HG03520 (cell line): ENCODE measurements around the gene SLC35E4.
A peak's percentile ranks its signal among the peaks of the same experiment; 100 is the strongest.
"Not testable (repeated sequence)": the region's sequence is repeated elsewhere in the genome, so short reads cannot be mapped to it uniquely, and the experiment has no call there.

ENCODE experiments used
- ATAC-seq: cut with Tn5 transposase; IDR thresholded peaks from one replicate; pipeline ENCODE4 v1.9.1; 2021; ENCODE audit warnings: mild to moderate bottlenecking, moderate library complexity; ENCODE audit not compliant: unreplicated experiment

SLC35E4 gene

DNA sequence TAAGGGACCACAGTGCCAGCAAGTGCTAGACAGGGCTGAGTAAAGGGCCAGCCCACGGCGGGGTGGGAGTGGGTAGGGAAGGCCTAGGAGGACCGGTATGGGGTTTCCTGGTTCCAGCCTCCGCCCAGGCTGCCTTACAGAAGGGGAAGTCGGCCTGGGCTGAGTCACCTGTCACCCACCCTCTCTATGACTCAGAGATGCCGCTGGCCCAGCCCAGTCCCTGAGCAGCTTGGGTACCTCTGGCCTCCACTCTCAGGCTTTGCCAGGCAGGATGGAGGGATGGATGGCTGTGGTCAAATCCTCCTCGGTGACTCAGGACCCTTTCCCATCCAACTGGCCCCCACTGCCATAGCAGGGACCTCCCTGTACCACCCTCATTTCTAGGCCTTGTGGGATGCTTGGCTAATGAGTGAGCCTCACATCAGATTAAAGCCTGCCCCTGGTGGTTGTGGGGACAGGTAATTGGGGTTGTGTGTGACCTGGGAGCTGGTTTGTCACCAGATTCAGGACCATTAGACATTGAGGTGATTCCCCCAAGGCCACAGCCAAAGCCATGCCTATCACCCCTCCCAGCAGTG, 13.9 kb downstream of the SLC35E4 start:
- ATAC-seq = peak; percentile 63

- ATAC-seq = no peak
Measured at GRCh38 chr22:30650508-30651116, 15.0 kb downstream of the SLC35E4 start.

GRCh38 chr22:30652852-30653251, 17.3 kb downstream of the SLC35E4 start:
- no peak for ATAC-seq

DNA sequence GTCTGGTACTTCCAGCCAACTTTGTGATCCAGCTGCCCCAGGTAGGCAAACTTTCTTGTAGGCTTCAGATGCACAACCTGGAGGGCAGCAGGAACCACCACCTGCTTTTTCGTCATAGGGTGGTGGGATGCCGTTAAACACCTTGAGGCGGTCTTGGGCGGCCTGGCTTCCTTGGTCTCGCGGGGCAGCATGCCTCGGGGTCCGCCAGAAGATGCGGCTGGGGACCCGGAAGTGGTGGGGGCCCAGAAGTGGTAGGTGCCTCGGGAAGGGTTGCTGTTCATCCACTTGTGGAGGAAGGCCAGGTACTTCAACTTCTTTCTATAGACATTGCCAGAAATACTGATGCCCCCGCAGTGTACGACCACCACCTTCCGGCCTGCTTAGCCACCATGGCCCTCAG, 18.8 kb downstream of the SLC35E4 start:
- no peak for ATAC-seq

GRCh38 chr22:30655532-30655931, 20.0 kb downstream of the SLC35E4 start:
- no peak for ATAC-seq

DNA sequence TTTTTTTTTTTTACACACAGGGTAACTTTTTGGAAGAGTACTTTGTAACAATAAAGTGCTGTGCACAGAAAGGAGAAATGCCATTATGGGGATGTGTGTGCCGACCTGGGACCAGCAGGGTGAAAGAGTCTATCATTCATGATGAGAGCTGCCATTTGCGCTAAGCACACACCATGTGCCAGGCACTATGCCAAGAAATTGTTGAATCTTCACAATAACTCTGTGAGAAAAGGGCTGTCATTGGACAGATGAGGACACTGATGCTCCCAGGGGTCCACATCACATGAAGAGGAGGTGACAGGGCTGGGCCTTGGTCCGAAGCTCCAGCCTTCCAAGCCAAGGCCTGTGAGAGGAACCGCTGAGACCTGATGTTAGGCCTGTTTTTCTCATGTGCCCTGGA, 26.5 kb downstream of the SLC35E4 start:
- ATAC-seq = no peak

- no peak for ATAC-seq
Measured at GRCh38 chr22:30664798-30665197, 29.2 kb downstream of the SLC35E4 start.

DNA sequence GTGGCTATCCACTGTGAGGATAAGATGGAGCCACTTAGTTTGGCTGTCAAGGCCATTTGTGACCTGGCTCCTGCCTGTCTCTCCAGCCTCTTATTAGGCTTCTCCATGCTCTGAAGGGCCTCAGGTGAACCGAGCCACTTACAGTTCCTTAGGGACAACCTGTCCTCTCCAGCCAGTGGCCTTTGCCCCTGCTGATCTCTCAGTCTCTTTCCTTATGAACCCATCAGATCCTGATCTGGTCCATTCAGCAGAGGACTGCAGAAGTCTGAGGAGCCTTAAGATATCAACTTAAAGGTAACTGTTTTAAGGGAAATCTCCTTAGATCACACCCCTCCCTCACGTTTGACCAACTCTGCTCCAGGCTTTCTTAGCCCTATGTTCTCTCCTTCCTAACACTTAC, 29.7 kb downstream of the SLC35E4 start:
- ATAC-seq = no peak

- no peak for ATAC-seq
Measured at GRCh38 chr22:30665786-30666185, 30.2 kb downstream of the SLC35E4 start.

DNA sequence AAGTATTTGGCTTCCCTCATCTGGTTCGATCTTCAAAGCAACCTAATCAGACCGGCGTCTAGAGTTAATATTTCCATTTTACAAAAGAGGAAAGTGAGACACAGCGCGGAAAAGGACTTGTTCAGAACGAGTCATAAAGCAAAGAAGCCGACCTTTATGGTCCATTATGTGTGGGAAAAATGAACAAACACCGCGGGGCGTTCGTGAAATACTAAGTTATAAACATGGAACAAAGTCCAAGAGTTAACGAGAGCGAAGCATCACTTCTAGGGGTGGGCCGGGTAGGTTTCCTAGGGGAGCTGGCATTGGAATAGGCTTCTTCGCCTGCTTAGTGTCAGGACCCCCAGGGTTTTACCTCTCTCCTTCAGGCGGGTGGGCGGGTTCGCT, 31.5 kb downstream of the SLC35E4 start:
- ATAC-seq = no peak

- peak; percentile 81 for ATAC-seq
Measured at GRCh38 chr22:30667494-30668385, 32.2 kb downstream of the SLC35E4 start, which contains the start of gene DUSP18. Gene DUSP18, minus strand, starts transcription at chr22:30667875. Its CDS starts 3,872 bp downstream, at chr22:30664003.

GRCh38 chr22:30668386-30668710, 32.8 kb downstream of the SLC35E4 start:
- ATAC-seq = no peak

- no peak for ATAC-seq
Measured at GRCh38 chr22:30671071-30671470, 35.5 kb downstream of the SLC35E4 start.

DNA sequence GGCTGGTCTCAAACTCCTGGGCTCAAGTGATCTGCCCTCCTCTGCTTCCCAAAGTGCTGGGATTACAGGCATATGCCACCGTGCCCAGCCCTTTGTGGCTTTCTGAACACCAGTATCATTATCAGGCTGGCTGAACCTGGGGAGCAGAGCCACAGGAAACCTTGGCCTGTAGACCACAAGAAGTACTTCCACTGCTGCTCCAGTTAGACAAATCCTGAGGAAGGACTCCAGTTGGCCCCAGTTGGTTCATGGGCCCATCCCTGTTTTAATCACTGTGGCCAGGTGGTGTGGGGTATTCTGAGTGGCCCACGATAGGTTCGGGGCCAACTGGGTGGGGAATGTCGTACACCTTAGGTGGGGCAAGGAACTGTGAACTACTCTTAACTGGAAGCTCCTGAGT, 37.6 kb downstream of the SLC35E4 start:
- ATAC-seq = no peak

DNA sequence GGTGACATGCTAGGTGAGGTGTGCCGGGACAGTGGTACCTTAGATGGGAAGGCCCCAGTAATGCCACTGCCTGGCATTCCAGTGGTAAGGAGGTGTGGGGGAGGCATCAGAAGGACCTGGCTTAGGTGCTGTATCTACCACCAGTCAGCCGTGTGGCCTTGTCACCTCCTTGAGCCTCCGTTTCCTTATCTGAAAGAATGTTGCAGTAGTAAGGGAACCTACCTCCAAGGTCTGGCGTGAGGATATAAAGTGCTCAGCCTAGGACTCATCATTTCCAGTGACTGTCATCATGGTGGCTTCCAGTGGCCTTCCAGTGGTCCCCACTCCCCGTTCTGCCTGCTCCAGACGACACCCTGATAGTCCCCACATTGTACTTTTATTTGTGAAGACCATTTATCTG, 38.9 kb downstream of the SLC35E4 start:
- no peak for ATAC-seq

- no peak for ATAC-seq
Measured at GRCh38 chr22:30675436-30675835, 39.9 kb downstream of the SLC35E4 start.

- not testable (repeated sequence) for ATAC-seq
Measured at GRCh38 chr22:30676565-30676964, 41.0 kb downstream of the SLC35E4 start.

DNA sequence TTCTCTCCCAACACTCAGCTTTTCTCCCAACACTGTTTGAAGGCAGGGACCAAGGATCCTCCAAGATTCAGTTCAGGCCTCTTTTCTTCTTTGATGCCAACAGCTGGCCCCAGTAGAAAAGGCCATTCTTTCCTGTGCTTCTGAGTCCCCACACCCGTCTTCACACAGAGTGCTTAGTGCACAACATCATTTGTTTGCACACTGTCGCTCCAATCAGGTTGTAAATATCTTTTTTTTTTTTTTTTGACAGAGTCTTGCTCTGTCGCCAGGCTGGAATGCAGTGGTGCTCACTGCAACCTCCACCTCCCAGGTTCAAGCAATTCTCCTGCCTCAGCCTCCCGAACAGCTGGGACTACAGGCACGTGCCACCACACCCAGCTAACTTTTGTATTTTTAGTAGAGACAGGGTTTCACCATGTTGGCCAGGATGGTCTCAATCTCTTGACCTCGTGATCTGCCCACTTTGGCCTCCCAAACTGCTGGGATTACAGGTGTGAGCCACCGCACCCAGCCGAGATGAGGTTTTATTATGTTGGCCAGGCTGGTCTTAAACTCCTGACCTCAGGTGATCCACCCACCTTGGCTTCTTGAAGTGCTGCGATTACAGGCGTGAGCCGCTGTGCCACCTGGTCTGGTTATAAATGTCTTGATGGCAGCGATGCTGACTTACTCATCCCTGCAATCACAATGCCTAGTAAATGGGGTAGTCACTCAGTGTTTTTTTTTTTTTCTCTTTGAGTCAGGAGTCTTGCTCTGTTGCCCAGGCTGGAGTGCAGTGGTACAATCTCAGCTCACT, 44.5 kb downstream of the SLC35E4 start:
- not testable (repeated sequence) for ATAC-seq

DNA sequence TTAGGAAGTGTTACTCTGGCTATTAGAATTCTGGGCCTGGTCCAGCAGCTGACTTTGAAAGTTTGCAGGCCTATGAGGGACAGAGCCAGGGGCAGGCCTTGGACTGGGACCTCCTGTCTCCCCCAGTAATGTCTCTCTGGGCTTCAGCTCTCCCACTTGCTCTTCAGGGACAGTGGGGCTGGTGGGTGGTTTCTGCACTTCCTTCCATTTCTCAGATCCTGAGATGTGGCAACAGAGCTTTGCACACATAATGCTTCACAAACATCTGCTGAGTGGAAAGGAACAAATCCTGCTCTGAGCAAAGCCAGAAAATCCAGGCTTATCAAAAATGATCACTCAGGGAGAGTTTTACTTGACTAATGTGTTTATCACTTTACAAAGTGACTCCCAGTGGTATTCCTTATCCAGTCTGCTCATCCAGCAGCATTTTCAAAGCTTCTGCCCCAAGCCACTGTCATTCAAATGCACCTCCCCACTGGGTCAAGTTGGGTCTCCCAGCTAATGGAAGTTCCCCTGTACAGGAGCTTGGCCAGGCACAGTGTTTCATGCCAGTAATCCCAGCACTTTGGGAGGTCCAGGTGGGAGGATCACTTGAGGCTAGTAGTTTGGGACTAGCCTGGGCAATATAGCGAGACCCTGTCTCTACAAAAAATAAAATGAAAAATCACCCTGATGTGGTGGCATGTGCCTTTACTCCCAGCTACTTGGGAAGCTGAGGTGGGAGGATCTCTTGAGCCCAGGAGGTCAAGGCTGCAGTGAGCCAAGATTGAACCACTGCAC, 45.6 kb downstream of the SLC35E4 start:
- no peak for ATAC-seq

DNA sequence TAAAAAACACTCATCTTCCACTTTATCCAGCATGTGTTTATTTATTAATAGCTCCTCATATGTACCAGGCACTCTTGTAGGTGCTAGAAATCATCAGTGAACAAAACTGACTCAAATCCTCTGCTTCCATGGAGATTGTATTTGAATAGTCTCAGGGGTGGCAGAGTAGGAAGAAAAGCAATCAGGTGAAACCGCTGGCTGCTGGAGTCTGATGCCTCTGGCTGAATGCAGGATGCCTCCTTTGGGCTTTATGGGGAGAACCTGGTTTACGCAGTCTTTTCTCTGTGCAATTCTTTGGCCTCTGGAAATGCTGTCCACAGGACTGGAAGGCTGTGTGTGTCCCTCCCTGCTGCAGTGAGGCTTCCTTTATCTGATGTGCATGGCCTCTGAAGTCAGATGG, 46.2 kb downstream of the SLC35E4 start:
- ATAC-seq = no peak

DNA sequence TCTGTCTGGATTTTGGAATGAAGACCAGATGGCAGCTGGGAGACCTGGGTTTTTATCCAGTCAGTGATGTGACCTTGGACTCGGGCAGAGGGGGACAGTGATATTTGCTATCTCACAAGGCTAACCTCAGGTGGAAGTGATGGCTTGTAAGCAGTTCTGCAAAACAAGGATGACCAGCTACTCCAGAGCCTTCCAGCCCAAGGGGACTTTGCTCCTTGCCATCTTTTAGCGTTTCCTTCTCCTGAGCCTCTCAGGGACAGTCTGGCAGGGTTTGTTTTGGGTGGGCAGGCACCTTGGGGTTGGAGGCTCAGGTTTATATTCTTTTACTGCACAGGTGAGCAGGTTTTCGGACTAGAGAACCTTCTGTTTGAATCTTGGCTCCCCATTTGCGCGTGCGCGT, 49.6 kb downstream of the SLC35E4 start:
- ATAC-seq = no peak
